NCI-H226 (cell line): ENCODE results near the gene CACNA1B.
"Not testable (repeated sequence)": the region's sequence is repeated elsewhere in the genome, so short reads cannot be mapped to it uniquely, and the experiment has no call there.

ENCODE experiments used
- DNase-seq: peaks from one replicate; pipeline ENCODE4 v3.0.0-alpha.2; 2015

CACNA1B gene

DNA sequence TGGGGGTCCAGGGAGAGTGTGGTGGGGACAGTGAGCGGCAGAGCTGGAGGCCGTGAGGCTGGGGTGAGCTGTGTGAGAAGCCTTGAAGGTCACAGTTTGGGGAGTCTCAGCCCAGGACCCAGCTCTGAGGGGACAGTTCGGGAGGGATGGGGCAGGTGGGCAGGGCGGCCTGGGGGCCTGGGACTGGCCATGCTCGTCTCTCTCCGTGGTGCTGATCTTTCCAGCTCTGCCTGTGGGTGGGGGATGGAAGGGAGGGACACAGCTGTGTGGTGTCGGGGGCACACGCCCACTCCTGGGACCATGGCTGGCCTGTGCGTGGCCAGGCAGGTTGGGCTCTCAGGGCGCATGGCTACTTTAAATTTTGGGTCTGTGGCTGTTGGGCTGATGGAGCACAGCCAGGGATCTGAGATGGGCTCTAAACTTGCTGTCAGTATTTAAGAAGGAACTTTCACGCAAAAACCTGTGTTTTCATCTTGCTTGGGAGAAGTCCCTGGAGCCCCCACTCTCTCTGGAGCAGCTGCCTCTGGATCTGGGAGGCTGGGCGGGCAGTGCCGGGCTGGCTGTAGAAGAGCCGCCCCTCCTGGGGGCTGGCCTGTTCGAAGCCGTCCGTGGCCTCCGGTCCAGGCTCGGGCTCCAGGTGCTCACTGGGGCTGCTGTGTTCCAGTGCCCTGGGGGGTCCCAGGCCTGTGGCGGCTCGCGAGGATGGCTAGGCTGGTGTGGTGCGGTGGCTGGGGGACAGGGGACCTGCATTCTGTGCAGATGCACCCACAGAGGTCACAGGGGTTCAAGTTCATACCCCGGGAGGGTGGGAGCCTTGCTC is 13.4 kb downstream of the CACNA1B start:
- not testable (repeated sequence) for DNase-seq

DNA sequence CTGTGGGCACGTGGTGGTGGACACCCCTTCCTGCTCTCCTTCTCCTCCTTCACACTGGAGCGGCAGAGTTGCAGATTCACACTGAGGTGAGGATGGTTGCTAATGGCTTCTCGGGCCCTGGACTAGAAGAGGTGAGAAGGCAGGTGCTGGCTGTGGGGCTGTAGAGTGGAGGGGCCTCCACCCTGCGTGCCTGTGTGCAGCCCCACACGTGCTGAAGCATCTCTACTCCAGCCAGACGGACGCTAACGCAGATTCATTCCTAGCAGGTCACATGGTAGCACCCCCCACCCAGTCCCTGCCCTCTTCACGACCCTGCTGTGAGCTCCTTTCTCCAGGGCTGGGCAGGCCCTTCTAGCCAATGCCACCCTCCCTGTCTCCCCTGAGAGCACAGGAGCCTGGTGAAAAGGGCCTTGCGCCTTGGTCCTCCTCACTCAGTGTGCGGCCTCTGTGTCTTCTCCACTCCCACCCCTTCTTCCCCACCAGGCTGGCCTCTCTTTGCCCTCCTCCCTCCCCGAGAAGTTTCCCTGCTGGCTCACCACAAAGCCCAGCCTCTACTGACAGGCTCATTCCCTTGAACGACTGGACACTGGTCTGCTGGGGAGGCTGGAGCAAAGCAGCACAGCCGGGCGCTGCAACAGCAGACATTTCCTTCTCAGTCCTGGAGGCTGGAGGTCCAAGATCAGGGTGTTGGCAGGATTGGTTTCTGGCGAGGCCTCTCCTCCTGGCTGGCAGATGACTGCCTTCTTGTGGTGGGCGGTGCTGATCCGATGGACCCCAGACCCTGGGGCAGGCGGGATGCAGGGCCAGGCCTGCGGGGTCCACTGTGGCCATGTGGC is 14.2 kb downstream of the CACNA1B start:
- no peak for DNase-seq

DNA sequence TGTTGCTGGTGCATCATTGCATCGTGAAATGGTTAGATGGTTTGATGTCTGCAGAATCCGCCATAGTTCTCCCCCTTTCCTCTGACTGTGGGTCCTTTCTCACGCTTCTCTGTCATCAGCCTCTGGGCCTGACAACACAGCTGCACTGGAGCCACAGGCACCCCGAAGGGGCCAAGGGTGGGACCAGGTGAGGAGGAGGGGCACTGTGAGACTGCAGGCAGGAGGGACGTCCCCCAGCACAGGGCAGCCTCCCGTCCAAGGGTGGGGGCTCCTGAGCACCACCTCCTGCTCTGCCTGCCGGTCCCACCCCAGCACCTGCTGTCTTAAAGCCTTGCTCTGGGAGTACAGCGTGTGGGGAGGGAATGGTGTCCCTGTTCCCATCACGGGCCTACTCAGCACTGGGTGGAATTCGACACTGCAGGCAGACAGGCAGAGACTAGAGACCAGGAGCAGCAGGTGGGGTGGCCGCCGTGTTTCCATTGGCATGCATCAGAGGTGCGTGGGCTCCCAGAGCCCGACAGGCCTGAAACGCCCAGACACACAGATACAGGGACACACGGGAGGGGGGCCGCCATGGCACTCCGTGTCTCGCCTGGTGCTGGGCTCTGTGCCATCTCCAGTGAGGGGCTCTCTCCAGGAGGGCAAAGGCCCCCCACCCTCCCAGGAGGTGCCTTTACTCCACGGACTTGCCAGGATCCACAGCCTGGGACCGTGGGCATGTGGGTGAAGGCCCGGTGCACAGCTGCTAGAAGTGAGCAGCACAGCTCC is 15.0 kb downstream of the CACNA1B start:
- DNase-seq = no peak

DNA sequence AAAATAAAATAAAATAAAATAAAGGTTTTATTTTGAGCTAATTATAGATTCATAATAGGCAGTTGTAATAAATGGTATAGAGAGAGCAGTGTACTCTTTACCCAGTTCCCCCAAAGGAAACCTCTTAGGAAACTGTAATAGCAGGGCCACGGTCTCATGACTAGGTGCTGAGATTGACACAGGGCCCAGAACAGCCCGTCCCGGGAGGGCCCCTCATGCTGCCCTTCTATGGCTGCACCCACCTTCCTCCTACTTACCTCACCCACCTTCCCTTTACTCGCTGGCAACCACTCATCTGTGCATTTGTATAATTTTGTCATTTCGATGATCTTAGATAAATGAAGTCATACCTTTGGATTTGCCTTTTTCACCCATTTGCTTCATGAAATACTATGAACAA is 16.1 kb downstream of the CACNA1B start:
- DNase-seq = no peak

DNA sequence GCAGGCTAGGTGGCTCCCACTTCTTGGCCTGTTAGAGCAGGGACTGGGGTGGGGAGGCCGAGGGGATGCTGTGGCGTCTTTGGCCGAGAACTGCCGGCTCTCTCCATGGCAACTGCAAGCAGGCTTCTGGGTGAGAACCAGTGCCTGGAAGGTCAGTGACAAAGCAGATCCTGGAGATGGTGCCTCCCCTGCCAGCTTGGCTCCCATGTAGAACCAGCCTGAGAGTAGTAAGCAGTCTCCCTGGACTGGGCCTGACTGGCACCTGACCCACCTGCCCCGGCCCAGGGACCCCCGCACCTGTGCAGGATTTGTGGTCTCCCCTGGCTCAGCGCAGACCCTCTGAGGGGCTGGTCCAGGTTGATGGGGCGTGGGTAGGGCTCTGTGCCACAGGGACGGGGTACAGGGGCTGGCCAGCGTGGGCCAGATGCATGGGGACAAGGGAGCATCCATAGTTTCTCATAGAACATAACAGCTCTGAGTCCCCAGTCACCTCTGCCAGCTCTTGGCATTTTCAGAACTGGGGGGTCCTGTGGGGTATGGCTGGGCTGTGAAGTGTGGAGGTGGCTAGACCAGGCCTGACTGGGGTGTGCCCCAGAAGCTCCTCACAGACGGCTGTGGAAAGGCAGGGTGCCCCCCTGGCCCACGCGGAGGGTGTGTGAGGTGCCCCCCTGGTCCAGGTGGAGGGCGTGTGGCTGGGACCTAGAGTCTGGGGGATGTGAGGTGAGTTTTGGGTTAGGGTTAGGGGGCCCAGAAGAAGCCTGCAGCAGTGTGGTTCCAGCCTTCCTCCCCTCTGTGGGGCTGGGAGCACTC is 22.2 kb downstream of the CACNA1B start:
- no peak for DNase-seq

DNA sequence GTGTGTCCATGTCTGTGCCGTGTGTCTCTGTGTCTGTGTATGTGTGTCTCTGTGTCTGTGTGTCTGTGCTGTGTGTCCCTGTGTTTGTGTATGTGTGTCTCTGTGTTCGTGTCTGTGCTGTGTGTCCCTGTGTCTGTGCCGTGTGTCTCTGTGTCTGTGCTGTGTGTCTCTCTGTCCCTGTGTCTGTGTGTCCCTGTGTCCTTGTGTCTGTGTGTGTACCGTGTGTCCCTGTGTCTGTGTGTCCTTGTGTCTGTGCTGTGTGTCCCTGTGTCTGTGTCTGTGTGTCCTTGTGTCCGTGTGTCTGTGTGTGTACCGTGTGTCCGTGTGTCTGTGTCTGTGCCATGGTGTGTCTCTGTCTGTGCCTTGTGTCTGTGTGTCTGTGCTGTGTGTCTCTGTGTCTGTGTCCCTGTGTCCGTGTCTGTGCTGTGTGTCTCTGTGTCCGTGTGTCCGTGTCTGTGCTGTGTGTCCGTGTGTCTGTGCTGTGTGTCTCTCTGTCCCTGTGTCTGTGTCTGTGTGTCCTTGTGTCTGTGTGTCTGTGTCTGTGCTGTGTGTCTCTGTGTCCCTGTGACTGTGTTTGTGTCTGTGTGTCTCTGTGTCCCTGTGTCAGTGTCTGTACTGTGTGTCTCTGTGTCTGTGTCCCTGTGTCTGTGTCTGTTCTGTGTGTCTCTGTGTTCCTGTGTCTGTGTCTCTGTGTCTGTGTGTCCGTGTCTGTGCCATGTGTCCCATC is 23.2 kb downstream of the CACNA1B start:
- no peak for DNase-seq

DNA sequence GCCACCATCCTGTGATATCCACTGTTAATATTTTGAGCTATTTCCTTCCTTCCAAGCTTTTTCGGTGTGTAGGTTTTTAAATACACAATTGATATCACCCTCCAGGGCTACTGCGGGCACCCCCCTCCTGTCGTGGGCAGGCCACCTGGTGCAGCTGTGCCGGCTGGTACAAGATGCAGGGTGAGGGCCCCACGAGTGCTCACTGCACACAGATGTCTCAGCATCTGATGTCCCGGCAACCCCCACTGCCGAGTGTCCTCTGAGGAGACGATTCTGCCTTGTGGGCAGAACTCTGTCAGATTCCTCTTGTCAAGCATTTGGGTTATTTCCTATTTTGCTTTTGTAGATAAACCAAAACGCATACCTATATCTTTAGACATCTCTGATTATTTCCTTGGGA is 25.1 kb downstream of the CACNA1B start:
- DNase-seq = no peak

DNA sequence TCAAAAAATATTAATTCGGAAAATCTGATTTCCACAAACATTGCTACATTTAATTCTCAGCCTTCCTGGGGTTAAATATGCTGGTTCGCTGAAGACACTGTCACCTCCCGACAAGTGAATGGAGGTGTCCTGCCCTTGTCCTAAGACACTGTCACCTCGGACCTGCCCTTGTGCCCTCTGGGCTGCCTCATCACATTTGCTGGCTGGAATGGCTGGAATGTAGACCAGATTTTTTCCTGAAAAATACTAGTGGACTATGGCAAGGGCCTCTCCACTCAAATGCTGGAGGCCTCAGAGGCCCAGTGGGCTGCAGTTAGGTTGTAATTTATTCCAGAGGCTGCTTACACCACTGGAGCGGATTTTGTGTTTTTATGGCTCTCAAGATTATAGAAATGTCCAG is 28.2 kb downstream of the CACNA1B start:
- no peak for DNase-seq

DNA sequence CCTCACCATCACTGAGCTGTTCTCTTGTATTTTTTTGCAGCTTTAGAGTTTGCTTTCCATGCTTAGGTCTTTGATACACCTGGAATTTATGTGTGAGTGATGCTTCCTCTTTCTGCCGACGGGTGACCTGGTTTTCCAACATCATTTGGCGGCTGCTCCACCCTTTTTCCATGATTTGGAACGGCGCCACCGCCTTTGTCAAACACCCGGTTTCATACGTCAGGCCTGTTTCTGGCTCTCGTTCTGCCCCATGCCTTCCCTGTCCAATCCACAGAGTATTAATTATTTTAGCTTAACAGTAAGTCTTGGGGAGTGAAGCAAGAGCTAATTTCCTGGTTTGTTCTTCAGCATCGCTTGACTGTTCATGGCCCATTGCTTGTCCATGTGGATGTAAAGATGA is 30.2 kb downstream of the CACNA1B start:
- DNase-seq = no peak

DNA sequence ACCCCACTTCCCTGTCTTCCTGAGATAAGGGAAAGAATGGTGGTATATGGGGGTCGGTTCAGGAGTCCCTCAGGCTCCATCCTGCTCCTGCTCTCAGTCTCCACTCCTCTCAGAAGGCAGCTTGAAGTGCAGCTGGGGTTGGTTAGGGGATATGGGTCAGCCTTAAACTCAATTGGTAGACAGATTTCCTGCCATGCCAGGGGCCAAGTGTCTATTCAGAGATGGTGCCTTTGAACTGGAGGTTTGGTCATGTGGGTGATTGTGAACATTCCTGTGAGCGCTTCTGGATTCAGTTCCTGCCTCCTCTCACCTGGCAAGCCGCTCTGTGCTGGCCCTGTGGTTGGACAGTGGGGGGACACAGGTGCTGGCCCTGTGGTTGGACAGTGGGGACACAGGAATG is 35.1 kb downstream of the CACNA1B start:
- DNase-seq = no peak

DNA sequence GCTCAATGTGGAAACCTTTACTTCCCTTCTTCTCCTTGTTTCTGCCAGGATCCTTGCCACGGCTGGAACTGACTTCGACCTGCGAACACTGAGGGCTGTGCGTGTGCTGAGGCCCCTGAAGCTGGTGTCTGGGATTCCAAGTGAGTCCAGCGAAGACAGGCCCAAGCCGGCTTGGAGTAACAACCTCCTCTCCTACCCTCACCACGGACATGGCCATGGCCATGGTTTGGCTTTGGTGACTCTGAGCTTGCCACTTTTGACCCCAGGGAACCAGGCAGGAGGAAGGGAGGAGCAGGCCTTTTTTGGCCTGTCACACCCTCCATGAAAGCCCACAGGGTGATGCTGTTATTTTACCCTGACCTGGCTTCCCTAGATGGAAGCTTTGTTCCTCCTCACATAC is 35.5 kb downstream of the CACNA1B start:
- no peak for DNase-seq

DNA sequence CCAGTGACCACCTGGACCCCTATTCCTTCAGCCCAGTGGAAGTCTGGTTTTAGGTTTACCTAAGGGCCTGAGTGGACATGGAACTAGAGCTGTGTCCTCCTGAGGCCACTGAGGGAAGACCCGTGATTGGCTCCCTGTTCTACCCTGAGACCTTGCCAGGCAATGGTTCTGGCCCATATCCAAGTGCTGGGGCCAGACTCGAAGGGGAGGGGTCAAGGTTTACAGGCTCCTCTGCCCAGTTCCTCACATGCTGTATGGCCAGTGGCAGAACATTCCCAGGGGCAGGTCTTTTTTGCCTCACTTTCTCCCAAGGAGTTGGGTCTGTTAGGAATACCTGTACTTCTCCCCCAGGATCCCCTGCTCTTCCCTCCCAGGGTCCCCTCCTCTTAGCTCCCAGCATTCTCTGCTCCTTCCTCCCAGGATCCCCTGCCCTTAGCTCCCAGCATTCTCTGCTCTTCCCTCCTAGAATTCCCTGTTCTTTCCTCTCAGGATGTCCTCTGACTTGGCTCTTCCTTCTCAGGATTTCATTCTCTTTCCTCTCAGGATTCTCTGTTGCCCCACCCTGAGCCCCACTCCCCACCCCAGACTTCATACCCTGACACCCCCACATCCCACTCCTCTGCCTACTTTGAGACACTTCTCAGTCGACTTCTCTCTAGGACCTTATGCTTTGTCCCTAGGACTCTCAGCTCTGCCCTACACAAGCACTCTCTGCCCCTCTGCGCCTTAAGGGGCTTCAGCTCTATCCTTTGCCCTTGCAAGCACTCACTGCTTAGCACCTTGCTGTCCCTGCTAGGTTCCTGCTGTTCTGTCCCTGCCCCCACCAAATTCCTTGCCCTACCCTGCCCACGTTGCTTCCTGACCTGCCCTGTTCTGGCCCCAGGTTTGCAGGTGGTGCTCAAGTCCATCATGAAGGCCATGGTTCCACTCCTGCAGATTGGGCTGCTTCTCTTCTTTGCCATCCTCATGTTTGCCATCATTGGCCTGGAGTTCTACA is 36.5 kb downstream of the CACNA1B start:
- no peak for DNase-seq

DNA sequence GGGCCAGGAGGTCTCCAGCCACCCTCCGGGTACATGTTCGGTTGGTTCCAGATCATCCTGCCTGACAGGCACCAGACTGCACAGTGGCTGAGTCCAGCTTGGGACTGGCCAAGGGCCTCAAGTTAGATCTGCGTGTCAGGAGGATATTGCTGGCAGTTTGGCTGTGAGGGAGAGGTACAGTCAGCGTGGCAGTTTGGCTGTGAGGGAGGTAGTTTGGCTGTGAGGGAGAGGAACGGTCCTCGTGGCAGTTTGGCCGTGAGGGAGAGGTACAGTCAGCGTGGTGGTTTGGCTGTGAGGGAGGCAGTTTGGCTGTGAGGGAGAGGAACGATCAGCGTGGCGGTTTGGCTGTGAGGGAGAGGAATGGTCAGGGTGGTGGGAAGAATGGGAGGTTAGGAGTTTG is 39.0 kb downstream of the CACNA1B start:
- DNase-seq = no peak

DNA sequence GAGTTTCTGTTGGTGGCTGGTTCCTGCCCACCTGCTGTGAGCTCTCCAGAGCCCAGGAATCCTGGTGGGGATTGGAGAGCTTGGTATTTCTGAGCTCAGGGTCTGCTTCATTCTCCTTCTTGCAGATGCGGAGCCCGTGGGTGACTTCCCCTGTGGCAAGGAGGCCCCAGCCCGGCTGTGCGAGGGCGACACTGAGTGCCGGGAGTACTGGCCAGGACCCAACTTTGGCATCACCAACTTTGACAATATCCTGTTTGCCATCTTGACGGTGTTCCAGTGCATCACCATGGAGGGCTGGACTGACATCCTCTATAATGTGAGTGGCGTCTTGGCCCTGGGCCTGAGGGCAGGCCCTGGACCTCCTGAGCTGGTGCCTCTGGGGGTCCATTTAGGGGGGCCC is 39.5 kb downstream of the CACNA1B start:
- no peak for DNase-seq

DNA sequence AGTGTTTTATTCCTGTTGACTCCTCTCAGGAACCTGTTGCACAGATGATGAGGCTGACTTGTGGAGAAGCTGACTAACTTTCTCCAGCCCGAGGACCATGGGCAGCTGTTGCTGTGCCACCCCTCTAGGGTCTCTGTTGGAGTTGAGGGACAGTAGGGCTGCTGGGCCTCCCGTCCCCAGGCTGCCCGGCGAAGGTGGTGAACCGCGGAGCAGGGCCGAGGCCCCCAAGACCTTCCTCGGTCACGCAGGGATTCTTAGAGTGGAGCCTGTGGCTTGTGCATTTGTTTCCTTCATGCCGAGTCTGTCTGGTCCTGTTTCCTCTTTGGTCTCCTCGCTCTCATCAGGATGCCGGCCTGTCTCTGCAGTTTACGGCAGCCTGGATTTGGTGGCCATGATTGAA is 40.2 kb downstream of the CACNA1B start:
- no peak for DNase-seq

DNA sequence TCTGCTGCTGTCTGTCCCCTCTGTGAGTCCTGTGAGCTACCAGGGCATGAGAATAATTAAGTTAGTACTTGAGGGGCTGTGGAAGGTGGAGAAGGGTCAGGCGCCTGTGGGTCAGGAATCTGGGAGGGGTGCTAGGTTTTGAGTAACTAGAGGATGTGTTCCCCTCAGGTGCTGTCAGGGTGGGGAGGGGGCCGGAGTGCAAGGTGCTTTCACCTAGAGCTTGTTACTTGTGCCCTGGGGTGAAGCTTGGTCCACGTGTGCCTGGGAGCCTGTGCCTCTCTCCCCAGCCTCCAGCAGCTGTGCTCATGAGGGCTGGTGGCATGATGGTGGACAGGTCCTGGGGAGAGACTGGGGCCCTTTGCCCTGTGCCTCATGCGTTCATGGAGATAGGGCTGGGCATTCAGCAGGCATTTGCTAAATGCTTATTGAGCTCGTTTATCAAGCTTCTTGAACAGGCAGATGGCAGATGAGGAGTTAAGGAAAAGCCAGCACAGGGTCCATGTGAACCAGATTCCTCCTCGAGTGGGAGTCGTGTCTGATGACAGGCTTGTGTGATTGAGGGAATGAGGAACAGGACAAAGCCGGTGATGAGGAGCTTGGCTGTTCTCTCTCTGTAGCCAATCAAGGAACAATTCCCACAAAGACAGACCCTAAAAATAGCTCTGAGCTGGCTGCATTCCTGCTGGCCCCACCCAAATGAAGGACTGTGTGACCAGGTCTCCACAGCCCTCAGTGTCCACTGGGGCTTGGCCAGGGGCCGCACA is 40.9 kb downstream of the CACNA1B start:
- no peak for DNase-seq

DNA sequence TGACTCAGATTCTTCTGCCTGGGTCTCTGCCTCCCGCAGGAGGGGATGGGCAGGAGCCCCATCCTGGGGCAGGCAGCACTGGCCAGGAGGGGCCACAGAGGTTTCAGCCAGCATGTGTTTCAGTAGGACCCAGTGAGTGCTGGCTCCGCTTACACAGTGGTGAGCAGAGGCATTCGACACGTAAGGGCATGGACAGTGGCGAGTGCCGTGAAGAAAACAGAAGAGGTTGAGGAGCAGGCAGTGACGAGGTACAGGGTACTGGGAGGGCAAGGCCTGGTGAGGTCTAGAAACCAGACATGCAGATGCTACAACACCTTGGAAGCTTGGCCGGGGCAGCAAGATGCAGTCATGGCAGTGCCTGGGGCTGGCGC is 41.5 kb downstream of the CACNA1B start:
- no peak for DNase-seq

DNA sequence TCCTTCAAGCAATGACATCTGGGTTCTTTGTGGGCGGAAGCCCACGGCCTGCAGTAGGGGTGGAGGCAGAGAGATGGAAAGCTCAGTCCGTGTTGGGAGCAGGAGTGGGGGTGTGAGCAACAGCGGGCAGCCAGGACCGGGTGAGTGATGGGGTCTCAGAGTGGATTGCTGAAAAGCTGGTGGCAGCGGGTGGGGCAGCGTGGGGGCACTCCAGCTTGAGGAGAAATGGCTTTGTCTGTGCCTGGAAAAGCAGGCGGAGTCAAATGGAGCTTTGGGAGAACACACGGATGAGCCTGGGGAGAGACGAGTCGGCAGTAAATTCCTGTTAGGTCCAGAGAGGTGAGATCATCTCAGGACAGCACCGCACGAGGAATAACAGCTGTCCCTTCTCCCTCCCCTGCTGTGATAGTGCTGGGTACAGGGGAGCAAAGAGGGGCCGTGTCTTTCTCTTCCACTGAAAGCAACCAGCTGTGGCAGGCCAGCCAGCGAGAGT is 42.1 kb downstream of the CACNA1B start:
- no peak for DNase-seq

DNA sequence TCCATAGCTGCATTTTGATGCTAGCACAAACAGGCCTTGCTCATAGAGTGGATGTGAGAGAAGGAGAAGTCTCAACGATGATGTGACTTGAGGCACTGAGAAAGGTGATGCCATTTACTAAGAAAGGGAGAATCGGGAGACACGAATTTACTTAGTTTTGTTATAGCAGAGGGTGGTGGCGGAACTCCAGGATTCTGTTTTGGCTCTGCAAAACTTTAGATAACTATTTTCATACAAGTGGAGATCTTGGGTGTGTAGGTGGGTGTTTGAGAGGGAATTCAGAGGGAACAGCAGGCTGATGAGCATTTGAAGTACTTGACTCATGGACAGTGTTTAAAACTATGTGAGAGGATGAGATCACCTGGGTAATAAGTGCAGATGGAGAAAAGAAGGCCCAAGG is 43.2 kb downstream of the CACNA1B start:
- DNase-seq = no peak

DNA sequence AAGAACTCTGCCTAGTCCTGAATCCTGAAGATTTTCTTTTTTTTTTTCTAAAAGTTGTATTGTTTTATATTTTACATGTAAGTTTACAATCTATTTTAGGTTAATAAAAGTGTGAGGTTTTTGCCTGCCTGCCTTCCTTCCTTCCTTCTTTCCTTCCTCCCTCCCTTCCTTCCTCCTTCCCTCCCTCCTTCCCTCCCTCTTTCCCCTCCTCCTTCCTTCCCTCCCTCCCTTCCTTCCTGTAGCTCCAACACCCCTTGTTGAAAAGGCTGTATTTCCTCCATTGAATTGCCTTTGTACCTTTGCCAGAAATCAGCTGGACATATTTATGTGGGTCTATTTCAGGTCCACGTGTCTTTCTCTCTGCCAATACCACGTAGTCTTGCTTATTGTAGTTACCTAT is 46.6 kb downstream of the CACNA1B start:
- no peak for DNase-seq
